ENCODE measurements around the gene ADAT3. TPM values are rescaled to one million over a fixed set of nuclear protein-coding genes. Genes with fewer than 3 reads are reported as not detected.
A peak's percentile ranks its signal among the peaks of the same experiment; 100 is the strongest.

The ADAT3 gene
- total and polyA plus RNA-seq, 7 donors, result 0.33 to 17.4 (median 6.2) TPM

GRCh38 chr19:1929021-1929742 lies 24.0 kb downstream of the ADAT3 start:
- no peaks in the 10 kb centered on the region for H3K9me3 ChIP-seq
- H3K27ac ChIP-seq, result peak overlapping the region in 1 of 4 donors; percentile 0
- H3K4me1 ChIP-seq, result peaks cover 0 to 16% (median 14%) of the 10 kb centered on the region in 4 donors
- H3K4me3 ChIP-seq, result peak overlapping the region; percentile 15 to 39 (median 31)
- 3 to 13% methylated on average over 42 of the region's 42 CpGs for WGBS, 2 donors
- peak; percentile 59 to 91 (median 86) for TF ChIP-seq CTCF (IDR thresholded peaks at IDR 0.05)
- TF ChIP-seq EP300 (IDR thresholded peaks at IDR 0.05), result no peak
- peak in 1 of 4 donors; percentile 16 for TF ChIP-seq POLR2AphosphoS5 (IDR thresholded peaks at IDR 0.05)
- H3K27me3 ChIP-seq, result no peaks in the 10 kb centered on the region
- intact Hi-C loops (cut with DNase I), result loop anchor here (5.0 kb wide), 1 partner anchor 143 kb away; no protein-coding TSS in a partner anchor
- H3K36me3 ChIP-seq, result peaks cover 0 to 14% (median 5%) of the 10 kb centered on the region in 4 donors
- DNase-seq, result peak; percentile 89

- Histone ChIP-seq H3K4me1 (peaks cover 0 to 16% (median 14%) of the 10 kb centered on the region in 4 donors), H3K27ac (no peak overlapping the region), H3K27me3 (no peaks in the 10 kb centered on the region), H3K4me3 (no peak overlapping the region), H3K36me3 (no peaks in the 10 kb centered on the region), H3K9me3 (no peaks in the 10 kb centered on the region)
- no peak for DNase-seq
- 93 to 94% methylated on average over 1 of the region's 1 CpG for WGBS, 2 donors
- intact Hi-C loops (cut with DNase I), result no loop called here
- TF ChIP-seq POLR2A (IDR thresholded peaks at IDR 0.05) (no peak), EP300 (IDR thresholded peaks at IDR 0.05) (no peak), POLR2AphosphoS5 (IDR thresholded peaks at IDR 0.05) (no peak), CTCF (IDR thresholded peaks at IDR 0.05) (no peak)
Measured at GRCh38 chr19:1931445-1931844, 26.2 kb downstream of the ADAT3 start.

- H3K36me3 ChIP-seq, result no peaks in the 10 kb centered on the region
- TF ChIP-seq EP300 (IDR thresholded peaks at IDR 0.05) (no peak), POLR2AphosphoS5 (IDR thresholded peaks at IDR 0.05) (no peak), CTCF (IDR thresholded peaks at IDR 0.05) (no peak), POLR2A (IDR thresholded peaks at IDR 0.05) (no peak)
- no peaks in the 10 kb centered on the region for H3K27me3 ChIP-seq
- H3K4me3 ChIP-seq, result no peak overlapping the region
- intact Hi-C loops (cut with DNase I), result no loop called here
- DNase-seq, result no peak
- no peak overlapping the region for H3K27ac ChIP-seq
- 87 to 88% methylated on average over 8 of the region's 8 CpGs for WGBS, 2 donors
- peaks cover 0 to 16% (median 14%) of the 10 kb centered on the region in 4 donors for H3K4me1 ChIP-seq
- H3K9me3 ChIP-seq, result no peaks in the 10 kb centered on the region
Measured at GRCh38 chr19:1932395-1932794, 27.2 kb downstream of the ADAT3 start.

GRCh38 chr19:1933244-1933643 lies 28.0 kb downstream of the ADAT3 start:
- Histone ChIP-seq H3K9me3 (no peaks in the 10 kb centered on the region), H3K4me3 (no peak overlapping the region), H3K36me3 (no peaks in the 10 kb centered on the region), H3K27ac (no peak overlapping the region), H3K27me3 (no peaks in the 10 kb centered on the region), H3K4me1 (peaks cover 0 to 16% (median 14%) of the 10 kb centered on the region in 4 donors)
- TF ChIP-seq POLR2A (IDR thresholded peaks at IDR 0.05) (no peak), EP300 (IDR thresholded peaks at IDR 0.05) (no peak), CTCF (IDR thresholded peaks at IDR 0.05) (no peak), POLR2AphosphoS5 (IDR thresholded peaks at IDR 0.05) (no peak)
- 65 to 66% methylated on average over 7 of the region's 7 CpGs for WGBS, 2 donors
- no peak for DNase-seq
- intact Hi-C loops (cut with DNase I), result no loop called here

Measured in sigmoid colon (tissue), 7 donors.